Activated naive CD4-positive, alpha-beta T cell (primary cell): ENCODE results near the gene PRKAG2.
"Not testable (repeated sequence)": the region's sequence is repeated elsewhere in the genome, so short reads cannot be mapped to it uniquely, and the experiment has no call there.

ENCODE experiments used
- DNase-seq, 4 experiments: peaks; one replicate each; lab custom pipeline; 2025; lab: John Stamatoyannopoulos, UW

The PRKAG2 gene

GRCh38 chr7:151767557-151767956 lies 109.4 kb downstream of the PRKAG2 start:
- DNase-seq, result no peak

DNA sequence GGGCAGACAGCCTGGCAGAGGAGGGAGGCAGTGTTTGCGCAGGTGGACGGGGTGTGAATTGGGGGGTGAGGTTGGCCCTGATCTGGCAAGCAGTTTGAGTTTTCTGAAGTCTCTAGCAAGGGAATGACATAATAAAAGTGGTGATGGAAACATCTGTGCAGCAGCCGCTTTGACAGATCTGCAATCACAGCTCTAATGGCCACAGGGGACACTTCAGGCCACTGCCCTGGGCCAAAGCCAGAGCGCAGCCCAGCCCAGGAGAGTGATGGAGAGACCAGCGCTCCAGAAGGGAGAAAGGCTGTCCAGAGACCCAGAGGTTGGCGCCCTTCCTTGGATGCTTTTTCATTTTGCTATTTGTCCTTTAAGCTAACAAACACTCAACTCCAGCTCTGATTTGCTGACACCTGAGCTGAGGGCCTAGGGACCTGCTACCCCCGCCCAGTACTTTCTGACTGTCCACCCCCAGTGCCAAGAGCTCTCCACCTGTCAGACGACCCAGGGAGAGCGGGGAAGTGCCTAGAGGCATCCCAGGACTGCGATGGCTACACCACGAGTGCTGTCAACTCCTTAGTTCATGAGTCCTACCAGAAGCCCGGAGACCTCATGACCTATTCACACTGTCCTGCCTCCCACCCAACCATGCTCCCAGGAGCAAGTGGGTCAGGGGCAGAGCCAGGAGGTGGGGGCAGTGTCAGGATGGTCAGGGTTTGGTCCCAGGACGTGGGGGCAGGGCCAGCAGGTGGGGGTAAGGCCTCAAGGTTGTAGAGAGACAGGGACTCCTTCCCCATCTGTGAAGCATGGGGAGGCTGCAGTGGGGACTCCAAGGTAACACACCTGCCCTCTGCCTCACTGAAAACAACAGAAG lies 112.6 kb downstream of the PRKAG2 start:
- DNase-seq, result no peak

GRCh38 chr7:151763420-151763984 lies 113.4 kb downstream of the PRKAG2 start:
- DNase-seq, result no peak

- no peak for DNase-seq
Observed at GRCh38 chr7:151762583-151763245, 114.2 kb downstream of the PRKAG2 start.

DNA sequence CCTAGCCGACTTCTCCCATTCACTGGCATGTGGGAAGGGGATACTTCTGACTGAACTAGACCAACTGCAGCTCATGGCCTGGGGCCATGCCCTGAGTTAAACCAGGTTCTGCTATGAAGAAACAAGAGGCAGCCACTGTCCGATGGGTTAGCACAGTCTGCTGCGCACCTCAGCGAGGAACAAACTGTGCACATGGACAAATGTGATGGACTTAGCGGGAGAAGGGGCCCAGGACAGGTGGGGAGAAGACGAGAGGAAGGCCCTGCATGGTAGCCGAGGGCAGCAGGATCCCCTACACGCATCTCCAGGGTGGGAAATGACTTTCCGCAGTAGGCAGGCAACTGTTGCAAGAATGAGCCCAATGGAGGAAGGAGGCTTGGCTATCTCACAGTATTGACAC lies 115.0 kb downstream of the PRKAG2 start:
- no peak for DNase-seq

DNA sequence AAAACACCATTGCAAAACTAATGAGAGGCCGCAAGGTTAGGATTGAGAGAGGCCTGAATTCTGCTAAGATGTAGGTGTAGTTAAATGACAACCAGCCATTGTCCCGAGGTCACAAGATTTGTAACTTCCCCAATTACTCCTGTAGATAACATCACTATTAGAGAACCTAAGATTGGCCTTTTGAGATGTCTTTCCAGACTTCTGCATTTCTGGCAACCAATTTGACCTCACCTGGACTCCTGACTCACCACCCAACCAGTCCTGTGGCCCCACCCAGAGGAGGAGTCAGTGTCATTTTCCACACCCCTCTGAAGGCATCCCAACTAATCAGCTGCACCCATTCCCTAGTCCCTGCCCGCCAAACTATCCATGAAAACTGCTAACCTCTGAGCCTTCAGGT lies 115.7 kb downstream of the PRKAG2 start:
- no peak for DNase-seq

DNA sequence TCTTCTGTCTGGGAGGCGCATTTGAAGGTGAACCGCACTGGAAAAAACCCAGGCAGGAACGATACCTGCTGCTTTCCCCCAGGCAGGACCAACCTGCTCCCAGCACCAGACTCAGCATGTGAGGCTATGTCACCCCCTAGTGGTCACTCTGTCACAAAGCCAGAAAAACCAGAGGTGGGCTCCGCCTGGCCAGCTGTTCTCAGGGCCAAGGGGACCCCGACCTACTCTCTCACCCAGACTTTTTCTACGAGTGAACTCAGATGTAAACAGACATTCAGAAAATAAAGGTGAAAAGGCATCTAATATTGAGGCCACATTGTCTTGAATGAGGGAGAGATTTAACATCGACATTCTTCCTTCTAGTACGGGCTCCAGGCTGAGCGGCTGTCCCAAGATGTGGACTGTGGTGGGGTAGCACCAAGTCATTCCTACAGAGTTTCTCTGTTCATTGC lies 117.3 kb downstream of the PRKAG2 start:
- peak in 3 of 4 experiments; percentile 6 to 28 (median 23) for DNase-seq

DNA sequence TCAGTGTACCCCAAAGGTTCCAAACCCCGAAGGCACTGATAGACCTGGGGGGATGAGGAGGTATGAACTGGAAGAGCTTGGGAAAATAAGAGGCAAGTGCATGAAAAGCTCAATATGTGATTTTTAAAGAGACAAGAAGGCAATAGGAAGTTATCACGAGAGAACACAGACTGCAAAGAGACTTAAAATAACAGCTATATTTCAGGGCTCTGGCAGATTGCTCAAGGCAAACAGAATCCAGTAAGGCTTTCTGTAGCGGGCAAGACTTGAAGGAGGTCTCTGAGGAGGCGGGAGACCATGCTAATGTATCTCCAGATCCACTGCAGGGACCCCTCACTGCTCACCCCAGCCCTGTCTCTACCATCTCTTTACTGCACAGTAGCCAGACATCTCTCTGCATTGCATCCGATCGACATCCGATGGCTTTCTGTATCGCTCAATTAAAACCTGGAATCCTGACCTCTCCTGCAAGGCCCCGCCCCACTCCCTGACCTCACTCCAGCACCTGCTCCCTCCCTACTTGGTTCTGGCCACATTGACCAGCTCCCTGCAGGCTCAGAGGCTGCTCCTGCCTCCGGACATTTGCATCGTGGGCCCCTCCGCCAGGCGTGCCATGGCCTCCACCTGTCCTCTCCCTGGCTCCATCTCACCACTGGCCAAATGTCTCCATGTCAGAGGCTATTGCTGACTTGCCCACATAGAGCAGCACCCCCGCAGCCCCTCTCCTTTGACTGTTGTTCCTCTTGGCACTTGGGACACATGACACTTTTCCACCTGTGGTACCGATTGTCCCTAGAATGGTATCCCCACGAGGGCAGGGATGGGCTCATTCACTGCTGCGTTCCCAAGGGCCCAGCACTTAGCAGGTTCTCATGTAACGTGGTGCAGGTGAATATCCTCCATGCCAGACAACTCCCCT lies 118.0 kb downstream of the PRKAG2 start:
- DNase-seq, result no peak

DNA sequence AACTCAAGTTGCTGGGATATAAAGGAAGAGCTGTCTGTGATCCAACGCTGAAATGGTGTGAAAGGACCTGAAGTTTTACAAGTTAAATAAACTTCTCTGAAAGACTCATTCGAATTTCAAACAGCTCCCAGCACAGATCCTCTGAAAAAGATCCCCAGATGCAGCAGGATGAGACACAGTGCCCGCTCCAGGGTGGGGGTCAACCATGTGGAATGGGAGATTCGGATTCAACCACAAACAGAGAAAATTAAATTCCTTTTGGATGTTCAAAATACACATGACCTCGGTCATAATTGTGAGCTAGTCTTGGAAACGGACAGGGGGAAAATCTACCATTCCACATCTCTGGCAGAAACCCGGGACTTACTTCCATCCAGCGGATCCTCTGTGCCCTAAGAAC lies 119.6 kb downstream of the PRKAG2 start:
- no peak for DNase-seq

DNA sequence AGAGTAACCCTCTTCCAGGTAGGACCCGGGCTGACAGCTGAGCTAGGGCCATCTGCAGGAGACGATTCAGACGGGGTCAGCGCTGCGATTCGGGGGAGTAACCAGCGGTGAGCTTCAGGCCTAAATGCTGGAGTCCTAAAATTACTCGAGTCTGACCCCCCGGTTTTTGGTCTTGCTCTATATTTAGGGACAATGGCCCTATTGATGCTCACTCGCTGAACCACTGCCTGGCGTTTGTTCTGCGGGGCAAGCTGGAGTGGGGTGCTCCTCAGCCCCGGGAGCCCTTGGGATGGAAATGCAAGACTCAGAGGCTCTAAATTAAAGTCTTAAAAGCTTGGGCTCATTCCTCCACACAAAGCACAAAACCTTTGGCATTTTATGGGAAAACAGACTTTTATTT lies 120.0 kb downstream of the PRKAG2 start:
- DNase-seq, result no peak

GRCh38 chr7:151756076-151756731 lies 120.7 kb downstream of the PRKAG2 start:
- peak in 2 of 4 experiments; percentile 14 to 40 for DNase-seq

DNA sequence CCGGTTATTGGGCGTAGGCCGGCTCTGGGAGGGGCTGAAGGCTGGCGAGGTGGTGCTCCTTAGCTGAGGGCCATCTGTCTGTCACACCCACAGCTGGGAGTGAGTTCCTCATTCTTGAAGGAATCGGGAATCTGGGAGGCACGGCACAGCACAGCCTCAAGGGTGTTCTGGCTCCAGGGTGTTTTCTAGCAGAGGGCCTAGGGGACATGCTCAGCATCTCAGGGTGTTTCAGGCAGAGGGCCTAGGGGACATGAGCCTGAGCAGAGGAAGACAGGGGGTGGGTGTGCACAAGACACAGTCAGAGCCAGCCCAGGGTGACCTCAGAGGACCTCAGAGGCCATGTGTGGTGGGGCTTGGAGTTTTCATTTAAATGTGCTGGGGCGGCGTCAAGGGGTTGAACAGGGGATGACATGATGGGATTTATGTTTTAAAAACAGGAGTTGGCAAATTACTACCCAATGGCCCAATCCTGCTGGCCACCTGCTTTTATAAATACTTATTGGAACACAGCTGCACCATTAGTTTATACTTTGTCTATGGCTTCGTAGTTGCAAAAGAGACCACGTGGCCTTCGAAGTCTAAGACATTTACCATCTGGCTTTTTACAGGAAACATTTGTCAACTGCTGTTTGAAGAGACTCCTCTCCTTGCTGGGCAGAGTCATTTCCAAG lies 121.6 kb downstream of the PRKAG2 start:
- no peak for DNase-seq

GRCh38 chr7:151754688-151755130 lies 122.2 kb downstream of the PRKAG2 start:
- no peak for DNase-seq

DNA sequence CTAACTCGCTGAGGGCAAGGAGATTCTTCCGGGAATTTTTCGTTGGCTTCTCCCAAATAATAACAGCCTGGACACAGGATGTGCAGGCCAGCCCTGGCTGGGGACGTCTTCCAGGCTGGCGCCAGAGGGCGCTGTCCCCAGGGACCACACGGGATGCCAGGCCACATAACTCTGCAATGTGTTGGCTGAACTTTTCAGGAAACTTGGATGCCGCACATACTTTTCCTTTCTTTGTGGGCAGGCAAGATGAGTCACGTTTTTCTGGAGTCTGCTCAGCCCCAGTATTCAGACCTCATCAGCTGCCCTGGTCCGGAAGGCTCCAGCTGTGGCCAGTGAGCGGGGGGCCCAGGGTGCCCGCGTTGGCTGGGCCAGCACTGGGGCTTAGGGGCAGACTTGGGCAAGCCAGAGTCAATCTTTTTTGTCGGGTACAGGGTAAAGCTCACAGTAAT lies 122.7 kb downstream of the PRKAG2 start:
- no peak for DNase-seq

DNA sequence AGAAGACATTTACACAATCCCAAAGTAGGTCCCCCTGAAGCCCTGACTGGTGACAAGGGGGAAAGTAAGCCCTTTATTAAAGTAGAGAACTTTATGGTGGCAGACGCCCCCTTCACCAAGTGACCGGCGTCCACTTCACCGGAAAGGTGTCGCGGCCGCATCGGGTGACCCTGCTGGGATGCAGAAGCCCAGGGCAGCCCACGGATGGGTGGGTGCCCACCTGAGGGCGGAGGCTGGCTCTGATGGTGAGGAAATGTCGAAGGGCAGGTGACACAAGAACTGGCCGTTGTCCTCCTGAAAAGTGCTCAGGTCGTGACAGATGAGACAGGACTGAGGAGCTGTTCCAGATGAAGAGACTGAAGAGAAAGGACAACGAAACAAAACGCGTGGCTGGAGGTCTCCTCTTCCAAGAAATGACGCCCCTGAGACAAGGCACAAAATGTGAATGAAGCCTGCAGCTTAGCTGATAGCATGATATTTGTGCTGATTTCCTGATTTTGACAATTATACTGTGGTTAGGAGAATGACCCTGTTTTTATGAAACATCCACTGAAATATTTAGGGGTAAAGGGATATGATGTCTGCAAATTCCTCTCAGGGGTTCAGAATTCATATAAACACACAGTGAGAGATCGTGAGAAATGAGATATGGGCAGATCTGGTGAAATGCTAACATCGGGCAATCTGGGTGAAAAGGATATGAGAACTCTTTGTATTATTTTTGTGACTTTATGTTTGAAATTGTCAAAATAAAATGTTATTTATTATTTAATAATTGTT lies 123.9 kb downstream of the PRKAG2 start:
- DNase-seq, result no peak

DNA sequence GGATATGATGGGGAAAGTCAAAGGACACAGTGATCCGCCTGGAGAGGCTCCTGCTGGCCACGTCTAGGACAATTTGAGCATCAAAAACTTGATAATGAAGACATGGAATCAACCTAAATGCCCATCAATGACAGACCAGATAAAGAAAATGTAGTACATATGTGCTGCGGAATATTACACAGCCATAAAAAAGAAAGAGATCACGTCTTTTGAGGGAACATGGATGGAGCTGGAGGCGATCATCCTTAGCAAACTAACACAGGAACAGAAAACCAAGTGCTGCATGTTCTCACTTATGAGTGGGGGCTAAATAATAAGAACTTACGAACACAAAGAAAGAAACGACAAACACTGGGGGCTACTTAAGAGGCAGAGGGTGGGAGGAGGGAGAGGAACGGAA lies 124.9 kb downstream of the PRKAG2 start:
- no peak for DNase-seq

GRCh38 chr7:151748733-151749132 lies 128.2 kb downstream of the PRKAG2 start:
- DNase-seq, result no peak

DNA sequence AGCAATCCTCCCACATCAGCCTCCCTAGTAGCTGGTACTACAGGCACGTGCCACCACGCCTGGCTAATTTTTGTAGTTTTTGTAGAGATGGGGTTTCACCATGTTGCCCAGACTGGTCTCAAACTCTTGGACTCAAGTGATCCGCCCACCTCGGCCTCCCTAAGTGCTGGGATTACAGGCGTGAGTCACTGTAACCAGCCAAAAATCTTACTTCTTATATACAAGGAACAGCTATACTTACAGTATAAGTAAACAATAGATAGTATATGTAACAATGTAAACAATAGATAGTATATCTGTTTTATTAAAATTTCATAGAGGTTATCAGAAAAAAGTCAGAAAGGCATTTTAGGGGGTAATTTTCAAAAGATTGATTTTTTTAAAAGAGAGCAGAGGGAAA lies 128.9 kb downstream of the PRKAG2 start:
- DNase-seq, result not testable (repeated sequence)

DNA sequence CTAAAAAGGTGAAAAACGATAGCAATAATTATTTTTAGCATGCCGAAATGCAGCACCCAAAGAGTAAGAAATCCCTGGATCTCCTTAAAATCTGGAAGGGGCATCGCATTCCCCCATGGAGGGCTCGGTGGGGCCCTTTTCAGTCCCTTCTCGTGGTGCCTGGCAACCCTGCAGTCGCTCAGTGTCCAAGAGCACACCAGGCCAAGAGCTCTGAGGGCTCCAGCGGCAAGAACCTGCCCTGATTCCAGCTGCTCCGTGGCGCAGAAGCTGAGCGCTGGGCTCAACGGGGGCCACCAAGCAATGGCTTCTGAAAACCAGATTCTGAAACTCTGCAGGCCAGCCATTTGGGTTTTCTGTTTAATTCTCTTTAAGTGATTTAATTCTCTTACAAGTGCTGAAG lies 131.2 kb downstream of the PRKAG2 start:
- DNase-seq, result no peak
